HG02884 (cell line): ENCODE data around the gene NOL3.

ENCODE experiments used
- ATAC-seq: cut with Tn5 transposase; IDR thresholded peaks from one replicate; pipeline ENCODE4 v1.9.1; 2021; ENCODE audit warnings: mild to moderate bottlenecking, moderate library complexity; ENCODE audit not compliant: unreplicated experiment

The NOL3 gene

DNA sequence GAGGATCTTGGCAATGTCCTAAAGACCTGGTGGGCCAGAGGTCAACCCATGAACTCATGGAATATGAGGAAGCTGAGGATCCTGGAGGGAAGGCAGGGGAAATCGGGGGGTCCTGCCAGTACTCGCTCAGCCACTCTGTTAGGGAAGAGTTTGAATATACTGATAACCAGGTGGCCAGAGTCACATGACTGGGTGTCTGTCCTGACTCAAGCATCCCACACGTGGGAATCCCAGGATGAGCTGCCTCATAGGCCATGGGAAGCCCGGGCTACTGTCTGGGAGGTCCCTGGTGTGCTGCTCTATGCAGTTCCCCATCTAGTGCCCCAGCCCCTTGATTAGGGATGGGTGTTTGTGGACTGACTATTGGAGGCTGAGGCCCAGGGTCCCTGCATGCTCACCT lies 18.0 kb downstream of the NOL3 start:
- ATAC-seq: no peak

DNA sequence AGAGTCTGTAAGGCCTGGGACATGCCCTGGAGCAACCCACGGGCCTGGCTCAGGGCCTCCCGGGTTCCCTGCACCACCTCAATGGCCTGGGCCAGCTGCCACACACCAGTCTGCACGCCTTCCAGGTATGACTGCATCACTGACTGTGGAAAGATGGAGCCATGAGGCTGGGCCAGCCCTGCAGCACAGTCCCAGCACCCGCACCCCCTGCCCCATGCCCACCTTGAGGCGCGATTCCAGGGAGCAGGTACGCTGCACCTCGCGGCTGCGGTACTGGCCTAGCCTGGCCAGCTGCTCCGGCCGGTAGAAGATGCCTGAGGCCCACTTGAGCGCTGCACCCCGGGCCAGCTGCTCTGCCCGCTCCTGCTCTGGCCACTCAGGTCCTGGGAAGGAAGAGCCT lies 18.5 kb downstream of the NOL3 start:
- no peak for ATAC-seq

DNA sequence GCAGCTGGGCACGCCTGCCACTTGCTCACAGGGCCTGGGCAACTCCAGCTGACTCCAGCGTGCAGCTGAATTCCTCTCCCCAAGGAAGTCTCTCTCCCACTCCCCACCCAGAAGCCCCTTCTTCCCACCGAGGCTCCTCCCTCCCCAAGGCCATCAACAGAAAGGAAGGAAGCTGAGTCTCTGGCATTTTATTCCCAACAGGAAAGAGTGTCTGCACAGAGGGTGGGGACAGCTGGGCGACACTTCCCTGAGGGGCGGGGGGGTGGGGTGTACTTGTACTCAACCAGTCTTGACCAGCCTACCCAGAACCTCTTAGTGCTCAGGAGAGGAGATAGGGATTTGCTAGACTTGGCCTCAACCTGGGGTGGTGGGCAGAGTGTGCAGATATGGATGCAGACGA lies 19.7 kb downstream of the NOL3 start, which contains the start of gene EXOC3L1:
TSS of gene EXOC3L1 (minus strand) at position 96 of the 400 bp plus-strand sequence. CDS start 460 bp downstream, outside the sequence.
- no peak for ATAC-seq

DNA sequence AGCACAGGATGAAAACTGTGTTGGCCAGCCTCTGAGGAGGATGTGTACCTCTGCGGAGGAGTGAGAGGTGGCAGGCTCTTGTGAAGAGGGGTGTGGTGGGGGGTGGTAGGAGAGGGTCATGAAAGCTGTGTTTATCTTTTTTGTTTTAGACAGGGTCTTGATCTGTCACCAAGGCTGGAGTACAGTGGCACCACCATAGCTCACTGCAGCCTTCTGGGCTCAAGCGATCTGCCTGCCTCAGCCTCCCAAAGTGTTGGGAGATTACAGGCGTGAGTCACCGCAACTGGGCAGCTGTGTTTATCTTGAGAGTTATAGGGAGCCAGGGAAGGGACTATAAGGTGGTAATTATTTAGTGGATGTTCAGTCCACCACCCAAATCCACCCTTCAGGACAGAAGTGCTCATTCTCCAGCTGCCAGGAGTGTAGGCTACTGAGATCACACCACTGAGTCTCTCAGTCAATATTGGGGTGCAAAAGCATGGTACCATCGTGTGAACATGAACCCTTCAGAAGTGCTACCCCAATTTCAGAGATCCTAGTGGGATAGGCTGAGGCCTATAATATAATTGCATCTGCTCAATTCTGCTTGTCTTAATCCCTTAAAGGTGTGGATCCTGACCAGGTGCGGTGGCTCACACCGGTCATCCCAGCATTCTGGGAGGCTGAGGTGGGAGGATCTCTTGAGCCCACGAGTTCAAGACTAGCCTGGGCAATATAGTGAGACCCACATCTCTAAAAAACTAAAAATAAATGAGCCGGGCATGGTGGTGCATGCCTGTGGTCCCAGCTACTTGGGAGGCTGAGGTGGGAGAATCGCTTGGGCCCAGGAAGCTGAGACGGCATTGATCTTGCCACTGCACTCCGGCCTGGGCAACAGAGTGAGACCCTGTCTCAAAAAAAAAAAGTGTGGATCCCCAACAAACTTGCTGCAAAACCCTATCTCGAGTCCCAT lies 20.4 kb downstream of the NOL3 start:
- ATAC-seq: no peak

DNA sequence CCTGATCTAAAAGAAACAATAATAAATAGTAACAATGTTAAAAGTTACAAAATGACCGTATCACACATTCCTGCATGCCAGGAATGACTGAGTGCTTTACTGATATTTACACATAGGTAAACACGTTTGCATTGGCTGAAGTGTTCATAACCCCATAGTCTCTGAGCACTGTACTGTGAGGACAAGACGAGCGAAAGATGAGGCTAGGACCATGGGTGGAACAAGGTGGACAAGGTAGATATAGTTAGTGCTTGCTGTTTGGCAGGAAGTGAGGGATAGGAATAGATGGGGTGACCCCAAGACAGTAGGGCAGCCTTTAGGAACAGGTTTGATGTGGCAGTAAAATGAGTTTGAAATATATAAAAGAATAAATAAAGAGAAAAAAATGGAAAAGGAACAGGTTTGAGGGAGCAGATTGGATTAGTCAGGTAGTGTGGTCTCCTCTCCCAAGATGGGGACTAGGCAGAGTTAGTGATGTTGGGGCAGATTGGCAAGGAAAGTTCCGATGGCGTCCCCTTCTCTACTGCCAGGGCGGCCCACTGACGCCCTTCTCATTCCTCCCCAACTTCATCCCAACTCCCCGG lies 21.2 kb downstream of the NOL3 start:
- ATAC-seq: no peak

DNA sequence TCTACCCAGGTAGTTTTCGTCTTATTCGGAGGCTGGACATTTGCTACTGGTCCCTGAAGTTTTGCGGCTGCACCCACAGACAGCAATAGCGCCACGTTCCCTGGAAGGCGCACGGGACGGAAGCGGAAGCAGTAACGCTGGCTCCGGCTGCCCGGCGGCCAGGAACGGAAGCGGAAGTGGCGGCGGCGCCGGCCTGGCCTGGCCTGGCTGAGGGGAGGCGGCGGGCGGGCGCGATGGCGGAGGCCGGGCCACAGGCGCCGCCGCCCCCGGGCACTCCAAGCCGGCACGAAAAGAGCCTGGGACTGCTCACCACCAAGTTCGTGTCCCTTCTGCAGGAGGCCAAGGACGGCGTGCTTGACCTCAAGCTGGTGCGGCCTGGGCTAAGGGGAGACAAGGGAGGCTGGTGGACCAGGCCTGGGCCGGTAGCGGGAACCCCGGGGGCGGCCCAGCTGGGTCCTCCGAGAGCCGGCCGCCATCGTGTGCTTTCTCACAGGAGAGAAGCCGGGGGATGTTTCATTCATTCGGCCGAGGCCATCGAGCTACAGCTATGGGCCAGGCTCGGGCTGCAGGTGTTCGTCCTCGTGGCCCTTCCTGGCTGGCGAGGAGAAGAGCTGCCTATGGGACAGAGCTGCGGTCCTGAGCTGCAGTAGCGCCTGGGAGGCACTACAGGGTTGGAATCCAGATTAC lies 21.8 kb downstream of the NOL3 start, which contains the start of gene E2F4:
TSS of gene E2F4 (plus strand) at position 161 of the 687 bp plus-strand sequence. CDS start at position 234, 73 bp downstream.
- ATAC-seq: peak; percentile 94

DNA sequence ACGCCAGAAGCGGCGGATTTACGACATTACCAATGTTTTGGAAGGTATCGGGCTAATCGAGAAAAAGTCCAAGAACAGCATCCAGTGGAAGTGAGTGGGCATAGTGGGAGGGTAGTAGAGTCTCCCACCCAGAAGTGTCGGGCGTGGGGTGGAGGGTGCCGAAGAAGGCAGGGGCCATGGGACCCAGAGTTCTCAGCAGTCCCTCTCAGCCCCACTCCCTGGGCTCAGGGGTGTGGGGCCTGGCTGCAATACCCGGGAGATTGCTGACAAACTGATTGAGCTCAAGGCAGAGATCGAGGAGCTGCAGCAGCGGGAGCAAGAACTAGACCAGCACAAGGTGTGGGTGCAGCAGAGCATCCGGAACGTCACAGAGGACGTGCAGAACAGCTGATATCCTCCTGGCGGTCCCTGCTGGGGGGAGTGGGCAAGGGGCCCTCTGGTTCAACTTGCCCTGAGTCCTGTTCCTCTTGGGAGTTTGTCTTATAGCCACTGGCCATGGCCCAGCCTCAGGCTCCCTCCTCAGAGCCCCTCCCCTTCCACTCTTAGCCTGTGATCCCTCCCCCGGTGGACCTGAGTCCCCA lies 22.5 kb downstream of the NOL3 start:
- ATAC-seq: no peak

DNA sequence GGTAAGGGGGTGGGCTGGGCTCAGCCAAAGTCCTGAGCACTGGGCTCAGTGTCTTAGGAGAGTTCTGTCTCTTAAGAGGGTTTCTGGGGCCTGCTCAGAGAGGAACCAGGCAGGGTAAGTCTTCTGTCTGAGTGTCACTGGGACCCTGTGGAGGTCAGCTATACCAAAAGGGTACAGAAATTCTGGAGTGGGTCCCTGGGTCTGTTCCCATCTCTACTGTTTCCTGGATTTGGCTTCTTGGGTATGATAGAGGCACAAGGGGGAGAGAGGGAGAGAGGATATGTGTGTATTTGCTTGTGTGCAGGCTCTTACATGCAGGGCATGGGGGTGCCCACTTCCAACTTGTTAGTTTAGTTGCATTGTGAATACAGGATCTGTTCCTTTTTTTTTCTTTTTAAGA lies 23.2 kb downstream of the NOL3 start:
- no peak for ATAC-seq

DNA sequence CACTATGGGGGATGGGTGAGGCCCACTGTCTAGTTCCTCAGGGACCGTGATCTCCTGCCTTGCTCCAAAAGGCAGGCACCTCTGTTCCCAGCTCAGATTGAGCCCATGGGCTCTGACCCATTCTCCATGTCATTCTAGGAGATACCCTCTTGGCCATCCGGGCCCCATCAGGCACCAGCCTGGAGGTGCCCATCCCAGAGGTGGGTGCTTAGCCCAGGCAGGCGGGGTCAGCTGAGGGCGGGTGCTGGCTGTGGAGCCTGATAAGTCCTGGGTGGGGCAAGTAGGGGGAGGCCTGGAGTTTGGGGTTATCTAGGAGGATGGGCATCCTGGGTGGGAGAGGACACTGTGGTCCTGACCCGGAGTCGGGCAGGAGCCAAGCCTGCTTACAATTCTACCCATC lies 23.9 kb downstream of the NOL3 start:
- no peak for ATAC-seq

DNA sequence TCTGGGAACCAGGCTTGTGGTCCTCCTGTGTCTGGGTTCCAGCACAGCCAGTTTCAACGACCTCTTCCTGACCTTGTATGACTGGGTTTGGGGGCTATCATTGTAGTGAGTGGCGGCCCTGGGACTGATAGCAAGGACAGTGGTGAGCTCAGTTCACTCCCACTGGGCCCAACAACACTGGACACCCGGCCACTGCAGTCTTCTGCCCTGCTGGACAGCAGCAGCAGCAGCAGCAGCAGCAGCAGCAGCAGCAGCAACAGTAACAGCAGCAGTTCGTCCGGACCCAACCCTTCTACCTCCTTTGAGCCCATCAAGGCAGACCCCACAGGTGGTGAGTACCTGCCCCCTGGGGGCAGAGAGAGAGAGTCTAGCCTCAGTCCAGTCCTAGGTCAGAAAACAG lies 25.3 kb downstream of the NOL3 start:
- ATAC-seq: no peak

DNA sequence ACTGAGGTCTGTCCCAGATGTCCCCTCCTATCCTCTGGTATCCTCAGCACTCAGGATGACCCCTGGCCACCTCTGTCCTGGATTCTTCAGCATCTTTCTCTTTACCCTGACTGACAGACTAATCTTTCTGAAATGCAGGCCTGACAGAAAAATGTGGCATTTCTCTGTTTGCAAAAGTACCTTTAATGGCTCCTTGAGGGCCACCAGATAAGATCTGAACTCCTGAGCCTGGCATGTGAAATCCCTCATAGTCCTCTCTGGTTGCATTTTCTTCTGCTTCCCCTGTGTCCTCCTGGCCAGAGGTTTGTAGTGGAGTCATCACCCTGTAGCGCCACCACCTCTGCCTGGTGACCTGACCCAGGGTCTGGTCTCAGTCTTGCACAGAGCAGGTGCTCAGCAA lies 26.5 kb downstream of the NOL3 start:
- no peak for ATAC-seq

DNA sequence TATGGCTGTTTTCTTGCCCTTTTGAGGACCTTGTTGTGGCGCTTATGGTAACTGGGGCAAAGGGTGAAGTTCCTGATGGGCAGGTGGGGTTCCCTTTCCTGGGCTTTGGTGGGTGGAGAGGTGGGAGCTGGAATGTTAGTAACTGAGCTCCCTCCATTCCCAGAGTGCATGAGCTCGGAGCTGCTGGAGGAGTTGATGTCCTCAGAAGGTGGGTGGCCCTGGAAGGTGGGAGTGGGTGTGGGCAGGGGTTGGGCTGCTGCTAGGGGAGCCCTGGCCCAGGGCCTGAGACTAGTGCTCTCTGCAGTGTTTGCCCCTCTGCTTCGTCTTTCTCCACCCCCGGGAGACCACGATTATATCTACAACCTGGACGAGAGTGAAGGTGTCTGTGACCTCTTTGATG lies 27.4 kb downstream of the NOL3 start:
- ATAC-seq: no peak

DNA sequence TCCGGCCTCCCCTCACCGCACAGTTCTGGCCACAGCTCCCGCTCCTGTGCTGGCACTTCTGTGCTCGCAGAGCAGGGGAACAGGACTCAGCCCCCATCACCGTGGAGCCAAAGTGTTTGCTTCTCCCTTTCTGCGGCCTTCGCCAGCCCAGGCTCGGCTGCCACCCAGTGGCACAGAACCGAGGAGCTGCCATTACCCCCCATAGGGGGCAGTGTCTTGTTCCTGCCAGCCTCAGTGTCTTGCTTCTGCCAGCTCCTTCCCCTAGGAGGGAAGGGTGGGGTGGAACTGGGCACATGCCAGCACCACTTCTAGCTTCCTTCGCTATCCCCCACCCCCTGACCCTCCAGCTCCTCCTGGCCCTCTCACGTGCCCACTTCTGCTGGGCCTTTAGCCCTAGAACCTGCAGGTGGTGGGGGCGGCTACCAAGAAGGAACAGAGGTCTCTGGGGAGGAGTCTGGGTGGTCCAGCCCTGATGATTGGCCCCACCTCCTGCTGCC lies 27.9 kb downstream of the NOL3 start:
- no peak for ATAC-seq

DNA sequence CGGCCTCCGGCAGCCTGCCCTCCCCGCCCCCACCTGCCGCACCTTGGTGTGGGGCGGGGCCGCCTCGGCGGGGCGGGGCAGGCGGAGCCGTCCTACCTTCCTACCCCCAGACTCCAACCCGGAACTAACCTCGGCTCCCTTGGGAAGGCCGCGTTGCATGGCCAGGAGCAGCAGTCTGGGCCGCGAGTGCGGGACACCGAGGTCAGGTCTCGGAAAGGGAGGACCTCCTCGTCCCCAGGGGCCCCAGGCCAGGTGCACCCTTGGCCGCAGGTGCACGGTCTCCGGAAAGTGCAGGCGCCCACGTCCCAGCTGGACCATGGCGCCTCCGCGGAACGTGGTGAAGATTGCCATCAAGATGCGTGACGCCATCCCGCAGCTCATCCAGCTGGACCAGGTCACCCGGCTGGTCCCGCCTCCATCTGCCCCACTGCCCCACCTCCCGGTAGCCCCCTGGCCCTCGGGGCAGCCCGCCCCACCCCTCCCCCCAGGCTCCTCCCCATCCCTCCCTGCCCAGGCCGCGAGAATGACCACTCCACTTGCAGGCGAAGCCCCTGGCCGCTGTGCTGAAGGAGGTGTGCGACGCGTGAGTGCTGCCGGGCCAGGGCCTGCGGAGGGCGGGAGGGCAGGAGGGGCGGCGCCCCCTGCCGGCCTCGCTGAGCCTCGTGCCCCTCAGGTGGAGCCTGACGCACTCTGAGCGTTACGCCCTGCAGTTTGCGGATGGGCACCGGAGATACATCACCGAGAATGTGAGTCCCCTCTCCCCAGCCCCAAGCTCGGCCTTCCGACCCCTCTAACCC lies 28.9 kb downstream of the NOL3 start, which contains the start of gene ELMO3:
TSS of gene ELMO3 (plus strand) at position 121 of the 797 bp plus-strand sequence. CDS start at position 317, 196 bp downstream.
- ATAC-seq: no peak

DNA sequence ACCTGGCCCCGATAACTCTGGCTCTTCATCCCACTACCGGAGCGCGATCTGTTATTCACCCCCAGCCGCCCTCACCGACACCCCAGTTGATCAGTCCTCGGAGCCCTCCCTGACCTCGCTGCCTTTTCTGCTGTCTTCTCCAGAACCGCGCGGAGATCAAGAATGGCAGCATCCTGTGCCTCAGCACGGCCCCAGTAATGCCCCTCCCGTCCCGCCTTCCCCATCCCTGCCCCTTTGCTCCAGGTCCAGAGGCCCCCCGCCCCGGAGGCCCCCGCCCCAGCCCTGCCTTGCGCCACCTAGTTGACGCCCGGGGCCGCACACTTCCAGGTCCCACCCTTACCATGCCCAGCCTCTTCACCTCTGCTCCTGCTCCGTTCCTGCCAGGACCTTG lies 29.5 kb downstream of the NOL3 start:
- no peak for ATAC-seq

DNA sequence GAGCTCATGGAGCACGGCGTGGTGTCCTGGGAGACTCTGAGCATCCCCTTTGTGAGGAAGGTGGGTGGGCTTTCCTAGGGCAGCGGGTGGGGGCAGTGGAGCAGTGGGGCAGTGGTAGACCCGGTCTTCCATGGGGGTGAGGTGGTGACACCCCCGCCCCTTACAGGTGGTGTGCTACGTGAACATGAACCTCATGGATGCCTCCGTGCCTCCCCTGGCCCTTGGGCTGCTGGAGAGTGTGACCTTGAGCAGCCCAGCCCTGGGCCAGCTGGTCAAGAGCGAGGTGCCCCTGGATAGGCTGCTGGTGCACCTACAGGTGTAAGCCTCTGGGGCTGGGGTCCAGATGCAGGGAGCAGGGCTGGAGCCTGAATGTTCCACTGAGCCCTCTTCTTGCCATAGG lies 30.2 kb downstream of the NOL3 start:
- ATAC-seq: no peak

DNA sequence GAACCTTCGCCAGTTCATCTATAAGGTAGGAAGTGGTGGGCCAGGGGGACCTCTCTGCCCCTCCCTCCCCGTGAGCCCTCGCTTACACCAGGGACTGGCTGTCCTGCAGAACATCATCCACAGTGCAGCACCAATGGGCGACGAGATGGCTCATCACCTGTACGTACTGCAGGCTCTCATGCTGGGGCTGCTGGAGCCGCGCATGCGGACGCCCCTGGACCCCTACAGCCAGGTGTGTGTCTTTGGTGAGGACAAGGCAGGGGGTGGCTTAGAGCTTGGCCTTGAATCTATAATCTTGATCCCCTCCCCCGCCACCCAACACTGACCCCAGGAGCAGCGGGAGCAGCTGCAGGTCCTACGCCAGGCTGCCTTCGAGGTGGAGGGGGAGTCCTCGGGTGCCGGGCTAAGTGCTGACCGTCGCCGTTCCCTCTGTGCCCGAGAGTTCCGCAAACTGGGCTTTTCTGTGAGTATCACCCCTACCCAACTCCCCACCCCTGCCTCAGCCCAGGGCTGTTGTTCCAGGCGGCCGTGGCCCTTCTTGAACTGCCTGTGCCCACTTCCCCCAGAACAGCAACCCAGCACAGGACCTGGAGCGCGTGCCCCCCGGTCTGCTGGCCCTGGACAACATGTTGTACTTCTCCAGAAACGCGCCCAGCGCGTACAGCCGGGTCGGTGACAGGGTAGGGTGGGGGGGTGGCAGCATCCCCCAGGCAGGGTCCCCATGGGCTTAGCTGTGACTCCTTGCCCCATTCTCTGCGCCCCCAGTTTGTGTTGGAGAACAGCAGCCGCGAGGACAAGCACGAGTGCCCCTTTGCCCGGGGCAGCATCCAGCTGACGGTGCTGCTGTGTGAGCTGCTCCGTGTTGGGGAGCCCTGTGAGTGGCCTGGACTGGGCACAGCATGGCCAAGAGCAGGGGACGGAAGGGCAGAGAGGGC lies 31.3 kb downstream of the NOL3 start:
- no peak for ATAC-seq

DNA sequence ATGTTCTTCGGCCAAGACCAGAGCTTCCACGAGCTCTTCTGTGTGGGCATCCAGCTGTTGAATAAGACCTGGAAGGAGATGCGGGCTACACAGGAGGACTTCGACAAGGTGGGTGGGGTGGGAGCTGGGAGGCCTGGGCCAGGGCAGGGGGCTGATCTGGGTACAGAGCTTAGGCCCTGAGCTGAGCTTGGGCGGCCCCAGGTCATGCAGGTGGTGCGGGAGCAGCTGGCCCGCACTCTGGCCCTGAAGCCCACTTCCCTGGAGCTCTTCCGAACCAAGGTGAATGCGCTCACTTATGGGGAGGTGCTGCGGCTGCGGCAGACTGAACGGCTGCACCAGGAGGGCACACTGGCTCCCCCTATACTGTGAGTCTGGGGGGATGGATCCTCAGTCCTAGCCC lies 32.1 kb downstream of the NOL3 start:
- ATAC-seq: no peak

DNA sequence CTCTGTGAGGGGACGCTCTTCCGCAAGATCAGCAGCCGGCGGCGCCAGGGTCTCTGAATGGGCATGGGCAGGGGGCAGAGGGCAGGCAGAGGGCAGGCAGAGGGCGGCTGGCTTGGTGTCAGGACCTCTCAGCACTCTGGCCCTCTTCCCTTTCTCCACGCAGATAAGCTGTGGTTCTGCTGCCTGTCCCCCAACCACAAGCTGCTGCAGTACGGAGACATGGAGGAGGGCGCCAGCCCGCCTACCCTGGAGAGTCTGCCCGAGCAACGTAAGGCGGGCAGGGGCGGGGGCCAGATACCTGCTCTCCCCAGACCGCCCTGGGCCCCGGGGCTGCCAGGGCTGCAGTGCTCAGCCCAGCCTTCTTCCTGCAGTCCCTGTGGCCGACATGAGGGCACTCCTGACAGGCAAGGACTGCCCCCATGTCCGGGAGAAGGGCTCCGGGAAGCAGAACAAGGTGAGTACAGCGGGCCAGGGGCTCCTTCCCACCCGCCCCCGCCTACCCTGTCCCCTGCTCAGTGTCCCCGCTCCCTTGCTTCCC lies 32.7 kb downstream of the NOL3 start:
- no peak for ATAC-seq
